GM23338 (cell line): ENCODE measurements around the gene HTRA2. TPM values are rescaled to one million over a fixed set of nuclear protein-coding genes. Genes with fewer than 3 reads are reported as not detected.

Source experiments
- ATAC-seq: fragments of 200-7000 bp; cut with Tn5 transposase; 3 replicates; pipeline ENCODE4 v1.9.1; 2020
- DNase-seq: peaks from one replicate; pipeline ENCODE4 v3.0.0-alpha.2; 2015; ENCODE audit warnings: low spot score
- H2AFZ ChIP-seq: fragments of 200-600 bp; sonication (generic); 2 replicates; pipeline ENCODE4 v1.8.0; 2016; ENCODE audit warnings: antibody characterized with exemption, mild to moderate bottlenecking, moderate library complexity
- H3F3A ChIP-seq: fragments of 200-600 bp; sonication (generic); replicated peaks from 2 replicates; pipeline ENCODE4 v1.8.0; 2017; ENCODE audit warnings: antibody characterized with exemption, mixed run types, low read depth
- H3K27ac ChIP-seq: fragments of 200-600 bp; sonication (generic); 2 replicates; pipeline ENCODE4 v1.6.1; 2016; ENCODE audit warnings: low read depth
- H3K27me3 ChIP-seq: fragments of 200-600 bp; sonication (generic); 2 replicates; pipeline ENCODE4 v1.8.0; 2016; ENCODE audit warnings: mild to moderate bottlenecking, mixed run types, moderate library complexity; ENCODE audit not compliant: insufficient read depth
- H3K36me3 ChIP-seq: fragments of 200-600 bp; sonication (generic); 2 replicates; pipeline ENCODE4 v1.8.0; 2016; ENCODE audit warnings: mild to moderate bottlenecking; ENCODE audit not compliant: insufficient read depth
- H3K4me1 ChIP-seq: fragments of 200-600 bp; sonication (generic); 2 replicates; pipeline ENCODE4 v1.8.0; 2016; ENCODE audit warnings: mild to moderate bottlenecking, moderate library complexity; ENCODE audit not compliant: insufficient read depth
- H3K4me2 ChIP-seq: fragments of 200-600 bp; sonication (generic); 2 replicates; pipeline ENCODE4 v1.7.1; 2017; ENCODE audit warnings: mixed run types
- H3K4me3 ChIP-seq: fragments of 200-600 bp; sonication (generic); 2 replicates; pipeline ENCODE4 v1.6.1; 2016; ENCODE audit warnings: mixed run types
- H3K79me2 ChIP-seq: fragments of 200-600 bp; sonication (generic); replicated peaks from 2 replicates; pipeline ENCODE4 v1.8.0; 2017; ENCODE audit warnings: mild to moderate bottlenecking; ENCODE audit not compliant: insufficient read depth
- H3K9me2 ChIP-seq: fragments of 200-600 bp; sonication (generic); 2 replicates; pipeline ENCODE4 v1.8.0; 2017; ENCODE audit not compliant: insufficient read depth
- H4K20me1 ChIP-seq: fragments of 200-600 bp; sonication (generic); replicated peaks from 2 replicates; pipeline ENCODE4 v1.8.0; 2017; ENCODE audit warnings: mild to moderate bottlenecking; ENCODE audit not compliant: insufficient read depth
- H3K27ac Mint-ChIP-seq: 2 replicates; pipeline ENCODE4 v1.8.0; 2020; ENCODE audit warnings: inconsistent platforms, mild to moderate bottlenecking, moderate library complexity, mixed read lengths
- H3K27me3 Mint-ChIP-seq: 3 replicates; pipeline ENCODE4 v1.8.0; 2022; ENCODE audit warnings: low read depth, mild to moderate bottlenecking, moderate library complexity, mixed read lengths, inconsistent platforms; ENCODE audit not compliant: insufficient read depth, poor library complexity
- H3K36me3 Mint-ChIP-seq: 3 replicates; pipeline ENCODE4 v1.8.0; 2021; ENCODE audit warnings: low read depth, mild to moderate bottlenecking, inconsistent platforms, moderate library complexity, mixed read lengths
- H3K4me1 Mint-ChIP-seq: 3 replicates; pipeline ENCODE4 v1.8.0; 2020; ENCODE audit warnings: mild to moderate bottlenecking, inconsistent platforms, mixed read lengths
- H3K4me3 Mint-ChIP-seq: 3 replicates; pipeline ENCODE4 v1.8.0; 2021; ENCODE audit warnings: moderate library complexity, mild to moderate bottlenecking, inconsistent platforms, mixed read lengths
- H3K9me3 Mint-ChIP-seq: 3 replicates; pipeline ENCODE4 v1.8.0; 2020; ENCODE audit warnings: moderate library complexity, mild to moderate bottlenecking, inconsistent platforms, mixed read lengths
- CREB1 ChIP-seq: fragments of 250-450 bp; sonication (Bioruptor Pico); IDR thresholded peaks from 2 replicates; pipeline ENCODE4 v1.5.0; 2020; ENCODE audit warnings: low read depth, mild to moderate bottlenecking, moderate library complexity
- EZH2 ChIP-seq: fragments of 200-600 bp; sonication (generic); IDR thresholded peaks from one replicate; pipeline ENCODE4 v1.8.0; 2017; ENCODE audit warnings: antibody characterized with exemption, mild to moderate bottlenecking, low read depth; ENCODE audit not compliant: unreplicated experiment
- EZH2phosphoT487 ChIP-seq: fragments of 200-600 bp; sonication (generic); IDR thresholded peaks from one replicate; pipeline ENCODE4 v1.8.1; 2018; ENCODE audit warnings: antibody characterized with exemption; ENCODE audit not compliant: unreplicated experiment
- JUNB ChIP-seq: IDR thresholded peaks from one replicate; pipeline ENCODE4 v1.6.1; 2016; ENCODE audit warnings: antibody characterized with exemption; ENCODE audit not compliant: unreplicated experiment
- NANOG ChIP-seq: IDR thresholded peaks from 2 replicates; pipeline ENCODE4 v1.6.1; 2016; ENCODE audit warnings: antibody characterized with exemption, borderline replicate concordance
- polyA plus RNA-seq: library from polyadenylated mRNA; unstranded; fragments of >200 nt; fragmentation: Nextera tagmentation; extraction: Ambion mirVana; gene quantifications from 2 replicates; pipeline ENCODE4 v1.2.1, GENCODE V29; 2016
- total RNA-seq: library from RNA; depleted of rRNA; stranded (reverse); fragments of >200 nt; shearing (Covaris generic); gene quantifications from 2 replicates; pipeline ENCODE4 v1.2.3, GENCODE V29; 2014
- TF ChIP-seq, protein P1 (sequence below): IDR thresholded peaks from 2 replicates; pipeline ENCODE4 v1.6.1; 2016; ENCODE audit warnings: antibody characterized with exemption
- TF ChIP-seq, protein P2 (sequence below): IDR thresholded peaks from one replicate; pipeline ENCODE4 v1.6.1; 2018; ENCODE audit warnings: antibody characterized with exemption; ENCODE audit not compliant: unreplicated experiment
- TF ChIP-seq, protein P3 (sequence below), 2 experiments: fragments of 200-600 bp in 1 of 2; sonication (generic) in 1 of 2; conservative IDR thresholded peaks; 2 replicates each; pipeline versions ENCODE4 v1.5.1 to v1.6.1; 2016 to 2017; ENCODE audit warnings: antibody characterized with exemption in 2 of 2, low read depth in 2 of 2, mild to moderate bottlenecking in 2 of 2, moderate library complexity in 1 of 2

HTRA2 gene
- total and polyA plus RNA-seq, 2 experiments from 2014 or later: 17.8 to 19.7 TPM

DNA sequence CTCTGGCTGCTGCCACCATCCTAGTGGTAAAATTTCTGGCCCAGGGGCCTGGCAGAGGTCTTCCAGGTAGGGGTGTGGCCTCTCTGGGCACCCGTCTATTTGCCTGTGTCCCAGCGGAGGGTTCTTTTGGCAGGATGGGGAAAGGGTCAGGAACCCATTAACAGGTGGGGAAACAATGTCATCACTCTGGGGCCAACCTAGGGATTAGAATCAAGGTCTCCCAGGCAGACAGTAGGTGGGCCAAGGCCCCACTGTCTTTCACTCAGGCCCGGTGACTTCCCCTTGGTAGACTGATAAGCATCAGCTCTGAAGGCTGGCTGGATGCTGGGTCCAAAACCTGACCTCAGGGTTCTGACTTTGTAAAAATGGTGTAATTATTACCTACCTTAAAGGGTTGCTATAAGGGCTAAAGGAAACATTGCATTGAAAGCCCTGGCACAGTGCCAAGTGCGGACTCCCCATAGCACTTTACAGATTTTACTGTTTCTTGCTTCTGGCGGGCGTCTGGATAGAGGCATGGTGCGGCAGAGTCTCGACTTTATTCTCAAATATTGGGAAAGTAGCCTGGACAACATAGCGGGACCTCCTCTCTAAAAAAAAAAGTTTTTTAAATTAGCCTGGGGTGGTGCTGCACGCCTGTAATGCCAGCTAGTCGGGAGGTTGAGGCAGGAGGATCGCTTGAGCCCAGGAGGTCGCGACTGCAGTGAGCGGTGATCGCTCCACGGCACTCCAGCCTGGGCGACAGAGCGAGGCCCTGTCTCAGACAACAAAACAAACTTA is 32.5 kb upstream of the HTRA2 start:
- Mint-ChIP-seq H3K4me3 (peak overlapping the region; percentile 77), H3K27ac (no peak overlapping the region), H3K27me3 (peaks cover 71% of the 10 kb centered on the region), H3K36me3 (peaks cover 17% of the 10 kb centered on the region), H3K9me3 (no peaks in the 10 kb centered on the region), H3K4me1 (peaks cover 37% of the 10 kb centered on the region)
- Histone ChIP-seq H3K36me3 (0 out of 2 replicates have a peak, but pooled peaks cover 4% of the 10 kb centered on the region), H4K20me1 (peaks cover 8% of the 10 kb centered on the region; the same call in 1 of the 2 replicates), H3F3A (peaks cover 36% of the 10 kb centered on the region), H3K4me1 (peaks cover 40% of the 10 kb centered on the region), H3K79me2 (no peaks in the 10 kb centered on the region), H2AFZ (peak overlapping the region; percentile 98; the same call in 1 of the 2 replicates), H3K4me3 (peak overlapping the region; percentile 69), H3K4me2 (peak overlapping the region; percentile 95), H3K9me2 (no peaks in the 10 kb centered on the region), H3K27me3 (peaks cover 82% of the 10 kb centered on the region), H3K27ac (no peak overlapping the region)
- TF ChIP-seq, protein P1, sequence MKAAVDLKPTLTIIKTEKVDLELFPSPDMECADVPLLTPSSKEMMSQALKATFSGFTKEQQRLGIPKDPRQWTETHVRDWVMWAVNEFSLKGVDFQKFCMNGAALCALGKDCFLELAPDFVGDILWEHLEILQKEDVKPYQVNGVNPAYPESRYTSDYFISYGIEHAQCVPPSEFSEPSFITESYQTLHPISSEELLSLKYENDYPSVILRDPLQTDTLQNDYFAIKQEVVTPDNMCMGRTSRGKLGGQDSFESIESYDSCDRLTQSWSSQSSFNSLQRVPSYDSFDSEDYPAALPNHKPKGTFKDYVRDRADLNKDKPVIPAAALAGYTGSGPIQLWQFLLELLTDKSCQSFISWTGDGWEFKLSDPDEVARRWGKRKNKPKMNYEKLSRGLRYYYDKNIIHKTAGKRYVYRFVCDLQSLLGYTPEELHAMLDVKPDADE: no peak
- TF ChIP-seq CREB1 (CRISPR knock-in tag) (no peak), EZH2phosphoT487 (no peak), JUNB (no peak), EZH2 (peak; percentile 53), NANOG (no peak)
- TF ChIP-seq, protein P2, sequence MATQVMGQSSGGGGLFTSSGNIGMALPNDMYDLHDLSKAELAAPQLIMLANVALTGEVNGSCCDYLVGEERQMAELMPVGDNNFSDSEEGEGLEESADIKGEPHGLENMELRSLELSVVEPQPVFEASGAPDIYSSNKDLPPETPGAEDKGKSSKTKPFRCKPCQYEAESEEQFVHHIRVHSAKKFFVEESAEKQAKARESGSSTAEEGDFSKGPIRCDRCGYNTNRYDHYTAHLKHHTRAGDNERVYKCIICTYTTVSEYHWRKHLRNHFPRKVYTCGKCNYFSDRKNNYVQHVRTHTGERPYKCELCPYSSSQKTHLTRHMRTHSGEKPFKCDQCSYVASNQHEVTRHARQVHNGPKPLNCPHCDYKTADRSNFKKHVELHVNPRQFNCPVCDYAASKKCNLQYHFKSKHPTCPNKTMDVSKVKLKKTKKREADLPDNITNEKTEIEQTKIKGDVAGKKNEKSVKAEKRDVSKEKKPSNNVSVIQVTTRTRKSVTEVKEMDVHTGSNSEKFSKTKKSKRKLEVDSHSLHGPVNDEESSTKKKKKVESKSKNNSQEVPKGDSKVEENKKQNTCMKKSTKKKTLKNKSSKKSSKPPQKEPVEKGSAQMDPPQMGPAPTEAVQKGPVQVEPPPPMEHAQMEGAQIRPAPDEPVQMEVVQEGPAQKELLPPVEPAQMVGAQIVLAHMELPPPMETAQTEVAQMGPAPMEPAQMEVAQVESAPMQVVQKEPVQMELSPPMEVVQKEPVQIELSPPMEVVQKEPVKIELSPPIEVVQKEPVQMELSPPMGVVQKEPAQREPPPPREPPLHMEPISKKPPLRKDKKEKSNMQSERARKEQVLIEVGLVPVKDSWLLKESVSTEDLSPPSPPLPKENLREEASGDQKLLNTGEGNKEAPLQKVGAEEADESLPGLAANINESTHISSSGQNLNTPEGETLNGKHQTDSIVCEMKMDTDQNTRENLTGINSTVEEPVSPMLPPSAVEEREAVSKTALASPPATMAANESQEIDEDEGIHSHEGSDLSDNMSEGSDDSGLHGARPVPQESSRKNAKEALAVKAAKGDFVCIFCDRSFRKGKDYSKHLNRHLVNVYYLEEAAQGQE: no peak
- TF ChIP-seq, protein P3, sequence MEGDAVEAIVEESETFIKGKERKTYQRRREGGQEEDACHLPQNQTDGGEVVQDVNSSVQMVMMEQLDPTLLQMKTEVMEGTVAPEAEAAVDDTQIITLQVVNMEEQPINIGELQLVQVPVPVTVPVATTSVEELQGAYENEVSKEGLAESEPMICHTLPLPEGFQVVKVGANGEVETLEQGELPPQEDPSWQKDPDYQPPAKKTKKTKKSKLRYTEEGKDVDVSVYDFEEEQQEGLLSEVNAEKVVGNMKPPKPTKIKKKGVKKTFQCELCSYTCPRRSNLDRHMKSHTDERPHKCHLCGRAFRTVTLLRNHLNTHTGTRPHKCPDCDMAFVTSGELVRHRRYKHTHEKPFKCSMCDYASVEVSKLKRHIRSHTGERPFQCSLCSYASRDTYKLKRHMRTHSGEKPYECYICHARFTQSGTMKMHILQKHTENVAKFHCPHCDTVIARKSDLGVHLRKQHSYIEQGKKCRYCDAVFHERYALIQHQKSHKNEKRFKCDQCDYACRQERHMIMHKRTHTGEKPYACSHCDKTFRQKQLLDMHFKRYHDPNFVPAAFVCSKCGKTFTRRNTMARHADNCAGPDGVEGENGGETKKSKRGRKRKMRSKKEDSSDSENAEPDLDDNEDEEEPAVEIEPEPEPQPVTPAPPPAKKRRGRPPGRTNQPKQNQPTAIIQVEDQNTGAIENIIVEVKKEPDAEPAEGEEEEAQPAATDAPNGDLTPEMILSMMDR (conservative IDR thresholded peaks at IDR 0.05; ENCODE audit: low read depth in 2 of 2): no peak
- no peak for DNase-seq
- no peak for ATAC-seq
